ENCODE results near the gene RHOJ.
"Not testable (repeated sequence)": the region's sequence is repeated elsewhere in the genome, so short reads cannot be mapped to it uniquely, and the experiment has no call there.

RHOJ gene

GRCh38 chr14:63204407-63205043 is at the start of gene RHOJ:
TSS of gene RHOJ (plus strand) at chr14:63204443. CDS start at chr14:63204870, 427 bp downstream.
- no peak within 1 kb of the TSS for H3K27ac ChIP-seq
- TF ChIP-seq ZFX (IDR thresholded peaks at IDR 0.05) (no peak), CTCF (conservative IDR thresholded peaks at IDR 0.05) (no peak)

DNA sequence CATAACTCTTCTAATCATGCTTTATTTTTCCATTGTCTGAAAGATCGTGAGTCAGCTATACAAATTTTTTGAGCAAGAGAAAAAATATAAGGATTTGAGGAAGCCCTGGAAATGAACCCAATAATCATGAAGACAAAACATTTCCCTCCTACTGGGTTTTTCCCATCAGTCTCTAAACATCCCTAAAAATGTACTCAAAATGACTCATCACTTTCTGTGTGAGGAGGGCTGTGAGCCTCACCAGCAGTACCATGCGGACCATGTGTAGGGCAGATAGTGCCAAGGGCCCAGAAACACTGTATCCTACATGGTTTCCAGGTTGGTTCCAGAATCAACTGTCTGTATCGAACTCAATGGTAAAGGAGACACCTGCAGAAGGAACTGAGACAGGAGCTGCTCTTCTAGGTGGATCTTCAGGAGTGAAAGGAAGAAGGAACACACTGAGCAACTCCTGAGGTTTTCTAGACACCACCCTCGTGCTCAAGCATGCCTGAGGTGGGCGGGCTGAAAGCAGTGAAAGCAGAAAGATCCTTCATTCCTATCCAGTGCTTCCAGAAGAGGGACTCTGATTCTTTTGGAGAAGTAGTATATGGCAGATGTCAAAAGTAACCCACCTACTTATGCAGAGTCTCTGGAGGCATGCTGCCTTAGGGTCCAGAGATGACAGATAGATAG is 48.6 kb upstream of the RHOJ start:
- no peak for TF ChIP-seq CTCF (conservative IDR thresholded peaks at IDR 0.05)
- TF ChIP-seq ZFX (IDR thresholded peaks at IDR 0.05), result no peak

DNA sequence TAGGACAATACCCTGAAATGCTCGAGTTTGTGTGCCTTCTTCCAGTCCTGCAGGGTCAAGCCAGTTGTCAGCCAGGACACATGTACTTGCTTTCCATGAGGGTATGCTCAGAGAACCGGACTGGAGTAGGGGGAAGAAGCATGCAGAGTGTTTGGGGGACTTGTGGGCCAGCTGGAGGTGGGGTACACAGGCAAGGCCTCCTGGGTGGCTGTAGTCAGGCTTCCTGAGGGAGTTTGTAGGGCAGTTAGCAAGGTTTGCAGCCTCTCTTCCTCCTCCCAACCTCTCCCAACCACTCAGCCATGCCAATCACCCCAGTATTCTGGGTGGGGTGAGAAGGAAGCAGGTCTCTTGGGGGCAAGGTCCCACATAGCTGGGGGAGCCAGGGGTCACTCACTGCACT is 47.0 kb upstream of the RHOJ start:
- TF ChIP-seq ZFX (IDR thresholded peaks at IDR 0.05) (no peak), CTCF (conservative IDR thresholded peaks at IDR 0.05) (no peak)
- no peak overlapping the region for H3K27ac ChIP-seq

More for the DNA sequence above, 48.6 kb upstream of the RHOJ start:
- H3K27ac ChIP-seq, result no peak overlapping the region

DNA sequence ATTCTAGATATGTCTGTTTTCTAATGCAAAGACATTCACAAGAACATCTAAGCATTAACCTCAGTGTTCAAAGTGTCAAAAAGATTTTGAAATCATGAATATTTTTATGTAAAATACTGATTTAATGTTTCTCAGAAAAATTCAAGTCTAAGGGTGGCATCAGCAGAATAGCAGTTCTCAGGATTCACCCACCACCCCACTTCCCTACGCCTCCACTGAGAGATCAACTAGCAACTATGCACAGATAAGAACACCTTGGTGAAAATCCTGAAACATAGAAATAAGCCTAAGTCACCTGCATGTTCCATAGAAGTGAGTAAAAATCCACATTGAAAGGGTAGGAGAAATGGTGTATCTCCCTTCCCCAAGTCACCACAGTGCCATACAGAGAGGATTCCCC is 40.9 kb upstream of the RHOJ start:
- TF ChIP-seq CTCF (conservative IDR thresholded peaks at IDR 0.05) (no peak), ZFX (IDR thresholded peaks at IDR 0.05) (no peak)
- no peak overlapping the region for H3K27ac ChIP-seq

- no peak overlapping the region for H3K27ac ChIP-seq
- TF ChIP-seq CTCF (conservative IDR thresholded peaks at IDR 0.05) (no peak), ZFX (IDR thresholded peaks at IDR 0.05) (no peak)
Observed at GRCh38 chr14:63164108-63164683, 40.0 kb upstream of the RHOJ start.

DNA sequence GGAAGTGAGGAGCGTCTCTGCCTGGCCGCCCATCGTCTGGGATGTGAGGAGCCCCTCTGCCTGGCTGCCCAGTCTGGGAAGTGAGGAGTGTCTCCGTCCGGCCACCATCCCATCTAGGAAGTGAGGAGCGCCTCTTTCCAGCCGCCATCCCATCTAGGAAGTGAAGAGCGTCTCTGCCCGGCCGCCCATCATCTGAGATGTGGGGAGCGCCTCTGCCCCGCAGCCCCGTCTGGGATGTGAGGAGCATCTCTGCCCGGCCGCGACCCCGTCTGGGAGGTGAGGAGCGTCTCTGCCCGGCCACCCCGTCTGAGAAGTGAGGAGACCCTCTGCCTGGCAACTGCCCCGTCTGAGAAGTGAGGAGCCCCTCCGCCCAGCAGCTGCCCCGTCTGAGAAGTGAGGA is 39.0 kb upstream of the RHOJ start:
- not testable (repeated sequence) for H3K27ac ChIP-seq

GRCh38 chr14:63167044-63167443 is 37.2 kb upstream of the RHOJ start:
- no peak overlapping the region for H3K27ac ChIP-seq
- no peak for TF ChIP-seq ZFX (IDR thresholded peaks at IDR 0.05)
- no peak for TF ChIP-seq CTCF (conservative IDR thresholded peaks at IDR 0.05)

Measured in C4-2B (cell line).